Measurements from ENCODE around the gene ITGBL1. TPM values are rescaled to one million over a fixed set of nuclear protein-coding genes. Genes with fewer than 3 reads are reported as not detected.

The ITGBL1 gene
- total and polyA plus RNA-seq, 2 experiments from 2014 or later: 0.29 TPM; not detected in 1

GRCh38 chr13:101739382-101740178 is 287.1 kb downstream of the ITGBL1 start:
- H3K27ac Mint-ChIP-seq: no peak overlapping the region
- no peaks in the 10 kb centered on the region for H3K36me3 Mint-ChIP-seq (ENCODE audit: low read depth)
- Histone ChIP-seq H4K20me1 (replicated peaks; ENCODE audit: insufficient read depth) (no peaks in the 10 kb centered on the region), H3K4me2 (no peak overlapping the region), H3K27ac (ENCODE audit: low read depth) (no peak overlapping the region), H3K9me2 (ENCODE audit: insufficient read depth) (no peaks in the 10 kb centered on the region), H3F3A (replicated peaks; ENCODE audit: low read depth) (no peaks in the 10 kb centered on the region), H3K4me3 (no peak overlapping the region), H3K4me1 (ENCODE audit: insufficient read depth) (no peaks in the 10 kb centered on the region), H2AFZ (peak overlapping the region; percentile 26; the same call in 1 of the 2 replicates), H3K36me3 (ENCODE audit: insufficient read depth) (no peaks in the 10 kb centered on the region), H3K27me3 (ENCODE audit: insufficient read depth) (no peaks in the 10 kb centered on the region), H3K79me2 (replicated peaks; ENCODE audit: insufficient read depth) (no peaks in the 10 kb centered on the region)
- H3K4me3 Mint-ChIP-seq: no peak overlapping the region
- H3K4me1 Mint-ChIP-seq: peaks cover 10% of the 10 kb centered on the region
- ATAC-seq (no peak), DNase-seq (ENCODE audit: low spot score) (no peak)
- H3K9me3 Mint-ChIP-seq: no peaks in the 10 kb centered on the region
- no peak for TF ChIP-seq ZNF114 (CRISPR knock-in tag; IDR thresholded peaks at IDR 0.05)
- no peak for TF ChIP-seq ZNF331 (CRISPR knock-in tag; IDR thresholded peaks at IDR 0.05; ENCODE audit: low read depth)
- no peak for TF ChIP-seq ZNF462 (CRISPR knock-in tag; IDR thresholded peaks at IDR 0.05)
- TF ChIP-seq EZH2 (IDR thresholded peaks at IDR 0.05; ENCODE audit: low read depth, unreplicated experiment): no peak
- TF ChIP-seq NANOG (IDR thresholded peaks at IDR 0.05; ENCODE audit: borderline replicate concordance): no peak
- no peak for TF ChIP-seq JUNB (IDR thresholded peaks at IDR 0.05; ENCODE audit: unreplicated experiment)
- TF ChIP-seq CREB1 (CRISPR knock-in tag; IDR thresholded peaks at IDR 0.05; ENCODE audit: low read depth): no peak
- TF ChIP-seq ETS1 (IDR thresholded peaks at IDR 0.05): no peak
- TF ChIP-seq CTCF (conservative IDR thresholded peaks at IDR 0.05; ENCODE audit: low read depth in 2 of 2): no peak
- no peak for TF ChIP-seq STAT1 (IDR thresholded peaks at IDR 0.05; ENCODE audit: unreplicated experiment)
- TF ChIP-seq POLR2AphosphoS5 (IDR thresholded peaks at IDR 0.05; ENCODE audit: low read depth): no peak
- no peak for TF ChIP-seq EZH2phosphoT487 (IDR thresholded peaks at IDR 0.05; ENCODE audit: unreplicated experiment)
- TF ChIP-seq REST (IDR thresholded peaks at IDR 0.05; ENCODE audit: unreplicated experiment): no peak
- H3K27me3 Mint-ChIP-seq (ENCODE audit: insufficient read depth, low read depth, poor library complexity): no peaks in the 10 kb centered on the region

Measured in GM23338 (cell line).